Measurements from ENCODE around the gene PC. TPM values are rescaled to one million over a fixed set of nuclear protein-coding genes. Genes with fewer than 3 reads are reported as not detected.
A peak's percentile ranks its signal among the peaks of the same experiment; 100 is the strongest.

PC gene
- polyA plus RNA-seq, 4 donors = 15.3 to 56.0 (median 38.6) TPM

GRCh38 chr11:66915046-66915832 lies 42.9 kb downstream of the PC start:
- DNase-seq (ENCODE audit: low read depth in 4 of 4, low spot score in 3 of 4) = no peak

GRCh38 chr11:66914505-66914904 lies 43.7 kb downstream of the PC start:
- DNase-seq (ENCODE audit: low read depth in 4 of 4, low spot score in 3 of 4) = no peak

- DNase-seq (ENCODE audit: low read depth in 4 of 4, low spot score in 3 of 4) = no peak
These were observed 45.3 kb downstream of the PC start for GRCh38 chr11:66912911-66913310.

GRCh38 chr11:66912361-66912760 lies 45.8 kb downstream of the PC start:
- no peak for DNase-seq (ENCODE audit: low read depth in 4 of 4, low spot score in 3 of 4)

GRCh38 chr11:66910669-66911068 lies 47.5 kb downstream of the PC start:
- DNase-seq (ENCODE audit: low read depth in 4 of 4, low spot score in 3 of 4) = no peak

GRCh38 chr11:66910016-66910415 lies 48.2 kb downstream of the PC start:
- no peak for DNase-seq (ENCODE audit: low read depth in 4 of 4, low spot score in 3 of 4)

- DNase-seq (ENCODE audit: low read depth in 4 of 4, low spot score in 3 of 4) = no peak
These were observed 49.0 kb downstream of the PC start for GRCh38 chr11:66909181-66909580.

- DNase-seq (ENCODE audit: low read depth in 4 of 4, low spot score in 3 of 4) = peak in 2 of 4 donors; percentile 20 to 36
These were observed 50.2 kb downstream of the PC start for GRCh38 chr11:66907751-66908630.

GRCh38 chr11:66906061-66906733 lies 52.0 kb downstream of the PC start:
- DNase-seq (ENCODE audit: low read depth in 4 of 4, low spot score in 3 of 4) = no peak

GRCh38 chr11:66905631-66906030 lies 52.6 kb downstream of the PC start:
- no peak for DNase-seq (ENCODE audit: low read depth in 4 of 4, low spot score in 3 of 4)

- no peak for DNase-seq (ENCODE audit: low read depth in 4 of 4, low spot score in 3 of 4)
These were observed 53.1 kb downstream of the PC start for GRCh38 chr11:66904981-66905521.

- DNase-seq (ENCODE audit: low read depth in 4 of 4, low spot score in 3 of 4) = no peak
These were observed 53.6 kb downstream of the PC start for GRCh38 chr11:66904561-66904960.

- DNase-seq (ENCODE audit: low read depth in 4 of 4, low spot score in 3 of 4) = no peak
These were observed 54.1 kb downstream of the PC start for GRCh38 chr11:66904055-66904454.

GRCh38 chr11:66902486-66903177 lies 55.6 kb downstream of the PC start:
- DNase-seq (ENCODE audit: low read depth in 4 of 4, low spot score in 3 of 4) = no peak

- DNase-seq (ENCODE audit: low read depth in 4 of 4, low spot score in 3 of 4) = no peak
These were observed 56.2 kb downstream of the PC start for GRCh38 chr11:66901964-66902390.

GRCh38 chr11:66894141-66894540 lies 64.0 kb downstream of the PC start:
- DNase-seq (ENCODE audit: low read depth in 4 of 4, low spot score in 3 of 4) = no peak

- no peak for DNase-seq (ENCODE audit: low read depth in 4 of 4, low spot score in 3 of 4)
These were observed 65.3 kb downstream of the PC start for GRCh38 chr11:66892911-66893310.

- no peak for DNase-seq (ENCODE audit: low read depth in 4 of 4, low spot score in 3 of 4)
These were observed 66.1 kb downstream of the PC start for GRCh38 chr11:66891851-66892660.

- DNase-seq (ENCODE audit: low read depth in 4 of 4, low spot score in 3 of 4) = no peak
These were observed 68.2 kb downstream of the PC start for GRCh38 chr11:66889960-66890359.

Measured in left renal pelvis (tissue), 4 donors.